AG20443 (cell line): Measurements from ENCODE around the gene ARPP21.

Experiments used
- DNase-seq: peaks from one replicate; pipeline ENCODE4 v3.0.0; 2012; ENCODE audit warnings: low spot score, mixed read lengths

Gene ARPP21

DNA sequence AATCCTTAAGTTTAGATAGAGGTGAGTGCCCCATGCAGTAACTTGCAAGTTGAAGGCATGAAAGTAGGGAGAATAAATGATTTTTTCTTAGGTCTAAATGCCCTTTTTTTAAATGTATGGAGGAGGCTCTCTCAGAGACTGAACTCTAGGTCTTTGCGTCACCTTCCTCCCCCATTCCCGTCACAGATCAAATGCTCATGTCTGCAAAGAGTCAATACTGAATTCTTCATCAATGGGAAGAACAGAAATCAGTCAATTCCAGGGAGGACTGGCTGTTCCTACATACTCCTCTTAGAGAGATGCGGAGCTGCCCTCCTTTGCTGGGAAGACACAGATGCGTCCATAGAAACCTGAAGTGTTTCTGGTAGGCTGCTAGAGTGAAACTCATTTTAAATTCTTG, 98.2 kb downstream of the ARPP21 start:
- DNase-seq = no peak

DNA sequence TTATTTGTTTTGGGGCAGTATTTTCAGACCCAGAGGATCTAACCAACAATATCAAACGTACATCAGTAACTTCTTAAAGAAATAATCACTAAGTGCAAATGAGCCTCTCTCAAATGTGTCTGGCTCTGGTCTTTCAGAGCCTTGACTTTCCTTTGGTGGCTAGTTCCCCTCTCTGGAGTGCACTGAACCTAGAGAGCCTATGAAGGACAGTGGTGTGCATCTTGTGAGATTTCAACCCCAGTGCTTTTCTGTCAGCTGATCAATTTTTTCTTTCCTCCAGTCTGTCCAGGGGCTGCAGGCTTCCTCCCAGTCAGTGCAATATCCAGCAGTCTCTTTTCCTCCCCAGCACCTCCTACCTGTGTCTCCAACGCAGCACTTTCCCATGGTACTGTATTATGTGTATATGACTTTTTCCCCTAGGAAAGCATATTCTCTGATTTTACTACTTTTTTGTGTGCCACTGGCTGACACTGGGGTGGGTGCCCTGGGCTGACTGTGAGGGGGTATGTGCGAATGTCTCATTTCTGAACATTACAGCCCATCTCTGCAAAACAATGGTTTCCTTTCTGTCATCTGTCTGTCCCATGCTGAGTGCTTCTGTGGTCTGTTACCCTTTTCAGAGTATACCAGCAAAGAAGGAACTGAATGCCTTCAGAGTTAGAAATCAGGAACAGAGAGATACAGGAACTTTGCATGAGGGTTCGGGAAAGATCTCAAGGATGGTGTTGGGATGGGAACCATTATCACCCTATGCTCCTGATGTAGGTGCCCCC, 98.8 kb downstream of the ARPP21 start:
- no peak for DNase-seq

DNA sequence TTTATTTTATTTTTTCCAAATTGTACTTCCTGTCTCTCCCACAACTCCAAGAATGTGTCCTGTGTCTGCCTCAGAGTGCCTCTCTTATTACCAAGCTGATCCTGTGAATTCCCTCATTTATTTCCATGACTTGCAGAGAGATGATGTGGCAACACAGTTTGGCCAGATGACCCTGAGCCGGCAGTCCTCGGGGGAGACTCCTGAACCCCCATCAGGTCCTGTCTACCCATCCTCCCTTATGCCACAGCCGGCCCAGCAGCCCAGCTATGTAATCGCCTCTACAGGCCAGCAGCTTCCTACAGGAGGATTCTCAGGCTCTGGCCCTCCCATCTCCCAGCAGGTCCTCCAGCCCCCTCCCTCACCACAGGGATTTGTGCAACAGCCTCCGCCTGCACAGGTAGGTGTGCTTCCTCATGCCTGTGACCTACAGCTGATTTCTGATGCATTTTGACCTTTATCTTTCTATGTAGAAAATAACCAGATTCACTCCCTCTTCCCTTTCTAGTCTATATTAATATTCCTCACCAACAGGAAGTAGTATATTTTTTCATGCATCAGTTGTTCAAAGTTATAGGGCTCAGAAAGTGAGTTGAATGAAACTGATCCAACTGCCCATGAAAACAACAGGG, 100.0 kb downstream of the ARPP21 start:
- DNase-seq = no peak

DNA sequence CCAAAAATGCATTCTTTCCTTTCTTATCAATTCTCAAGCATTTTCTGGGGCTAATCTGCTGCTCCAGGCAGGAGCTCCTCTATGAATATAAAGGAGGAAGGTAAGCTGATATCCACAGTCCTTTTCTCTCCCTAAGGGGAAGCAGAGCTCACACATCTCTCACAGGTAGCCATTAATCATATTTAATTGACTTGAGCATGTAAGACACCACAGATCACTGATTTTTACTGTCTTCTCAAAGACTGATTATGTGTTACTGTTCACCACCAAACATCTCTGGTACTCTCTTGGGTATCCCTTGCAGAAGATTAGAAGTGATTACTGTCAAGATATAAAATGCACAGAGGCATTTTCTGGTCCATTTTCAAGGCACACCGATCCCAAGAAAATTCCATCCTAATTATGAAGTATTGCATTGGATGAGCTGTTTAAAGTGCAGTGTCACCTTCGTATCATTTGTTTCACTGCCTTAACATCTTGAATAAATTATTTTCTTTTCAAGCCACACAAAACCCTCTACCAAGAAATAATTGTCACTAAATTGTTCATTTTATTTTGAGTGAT, 100.7 kb downstream of the ARPP21 start:
- no peak for DNase-seq

DNA sequence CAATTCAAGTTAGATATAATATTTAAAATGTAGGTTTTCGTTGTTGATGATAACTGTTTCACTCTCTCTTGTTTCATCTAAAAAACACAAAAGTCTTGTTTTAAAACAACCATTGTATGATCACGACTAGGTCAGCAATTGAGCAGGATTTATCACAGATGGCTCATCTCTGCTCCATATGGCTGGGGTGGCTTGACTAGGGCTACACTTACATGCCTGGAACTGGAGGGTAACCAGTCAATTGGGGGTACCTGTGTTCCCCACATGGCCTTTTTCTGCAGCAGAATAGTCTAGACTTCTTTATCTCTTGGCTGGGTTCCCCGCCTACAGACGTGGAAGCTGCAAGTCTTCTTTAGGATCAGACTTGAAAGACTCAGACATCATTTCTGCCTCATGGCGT, 103.9 kb downstream of the ARPP21 start:
- no peak for DNase-seq

DNA sequence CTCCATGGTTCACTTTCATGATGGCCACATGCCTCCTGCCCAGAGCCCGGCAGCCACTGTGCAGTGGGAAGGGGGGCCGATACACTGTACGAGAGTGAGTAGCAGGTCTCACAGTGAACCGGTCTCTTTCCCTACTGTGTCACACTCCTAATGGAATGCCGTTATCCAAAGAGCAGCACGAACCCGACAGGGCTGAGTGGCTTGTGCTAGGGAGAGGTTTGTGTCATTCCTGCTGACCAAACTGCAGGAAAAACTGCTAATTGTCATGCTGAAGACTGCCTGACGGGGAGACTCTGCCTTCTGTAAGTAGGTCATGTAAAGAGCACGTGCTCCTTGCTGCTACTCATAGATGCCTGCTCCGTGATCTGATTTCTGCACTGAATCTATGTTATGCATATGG, 105.1 kb downstream of the ARPP21 start:
- DNase-seq = no peak

DNA sequence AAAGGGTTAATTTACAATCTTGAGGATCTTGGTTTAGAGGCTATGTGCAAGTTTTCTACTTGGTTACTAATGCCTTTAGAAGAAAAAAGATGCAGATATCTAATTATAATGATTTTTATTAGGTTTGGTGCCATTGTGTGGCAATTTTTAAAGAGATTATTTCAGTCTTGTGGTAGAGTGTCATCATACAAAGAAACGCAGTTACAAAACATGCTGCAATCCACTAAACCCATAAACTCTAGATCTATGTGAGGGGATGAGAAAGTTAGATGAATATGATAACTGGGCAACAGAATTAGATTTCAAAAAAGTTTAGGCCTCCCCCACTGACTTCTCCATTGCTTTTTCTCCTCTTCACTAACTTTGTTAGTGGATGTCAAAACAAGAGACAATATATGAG, 106.0 kb downstream of the ARPP21 start:
- no peak for DNase-seq

DNA sequence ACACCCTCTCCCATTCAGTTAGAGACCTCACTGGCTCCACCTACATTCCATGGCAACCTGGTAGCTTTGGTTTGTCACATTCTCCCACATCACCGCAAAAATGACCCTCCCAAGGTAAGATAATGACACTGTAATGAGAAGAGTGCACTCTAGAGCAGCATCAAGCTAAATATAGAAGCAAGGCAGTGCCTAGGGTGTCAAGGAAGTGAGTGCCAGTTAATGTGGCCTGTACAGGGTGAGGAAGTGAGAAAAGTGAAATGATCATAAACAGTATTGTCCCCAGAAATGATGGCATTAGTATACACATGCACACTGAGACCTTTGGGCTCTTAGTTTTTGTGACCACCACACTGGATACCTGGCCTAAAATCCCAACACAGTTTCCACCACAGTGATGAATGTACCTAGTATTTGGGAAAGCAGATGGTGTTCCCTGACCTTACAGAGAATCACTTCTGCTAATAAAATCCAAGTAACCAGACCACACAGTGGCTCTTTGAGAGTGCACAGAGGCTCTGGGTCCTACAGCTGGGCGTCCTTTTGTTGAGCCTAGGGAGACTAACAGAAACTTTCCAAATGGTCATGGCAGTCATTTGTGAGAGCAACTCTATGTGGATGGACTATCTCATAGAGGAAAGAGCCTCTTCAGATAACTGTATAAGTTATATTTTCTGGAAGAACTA, 106.6 kb downstream of the ARPP21 start:
- DNase-seq = no peak

DNA sequence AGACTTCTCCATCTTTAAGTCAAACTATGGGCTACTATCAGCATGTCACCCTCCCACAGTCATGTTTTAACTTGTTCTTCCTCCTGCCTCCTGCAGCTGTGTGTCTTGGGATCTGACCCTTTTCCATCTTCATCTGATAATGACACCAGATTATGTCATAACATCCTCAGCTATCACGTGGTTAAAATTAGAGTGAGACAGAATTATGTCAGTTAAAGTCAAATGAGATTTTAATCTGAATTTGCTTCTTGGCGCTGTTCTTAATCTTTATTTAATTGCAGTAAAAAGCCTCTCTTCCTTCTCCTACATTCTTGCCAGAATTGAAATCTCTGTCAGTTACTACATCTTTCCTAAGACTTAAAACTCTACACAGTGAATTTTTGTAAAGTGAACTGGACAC, 107.2 kb downstream of the ARPP21 start:
- DNase-seq = no peak

DNA sequence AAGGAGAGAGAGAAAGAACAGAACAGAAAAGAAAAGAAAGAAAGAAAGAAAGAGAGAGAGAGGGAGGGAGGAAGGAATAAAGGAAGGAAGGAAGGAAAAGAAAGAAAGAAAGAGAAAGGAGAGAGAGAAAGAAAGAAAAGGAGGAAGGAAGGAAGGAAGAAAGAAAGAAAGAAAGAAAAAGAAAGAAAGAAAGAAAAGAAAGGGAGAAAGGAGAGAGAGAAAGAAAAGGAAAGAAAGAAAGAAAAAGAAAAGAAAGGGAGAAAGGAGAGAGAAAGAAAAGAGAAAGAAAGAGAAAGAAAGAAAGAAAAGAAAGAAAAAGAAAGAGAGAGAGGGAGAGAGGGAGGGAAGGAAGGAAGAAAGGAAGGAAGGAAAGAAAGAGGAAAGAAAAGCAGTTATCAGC, 108.8 kb downstream of the ARPP21 start:
- no peak for DNase-seq

DNA sequence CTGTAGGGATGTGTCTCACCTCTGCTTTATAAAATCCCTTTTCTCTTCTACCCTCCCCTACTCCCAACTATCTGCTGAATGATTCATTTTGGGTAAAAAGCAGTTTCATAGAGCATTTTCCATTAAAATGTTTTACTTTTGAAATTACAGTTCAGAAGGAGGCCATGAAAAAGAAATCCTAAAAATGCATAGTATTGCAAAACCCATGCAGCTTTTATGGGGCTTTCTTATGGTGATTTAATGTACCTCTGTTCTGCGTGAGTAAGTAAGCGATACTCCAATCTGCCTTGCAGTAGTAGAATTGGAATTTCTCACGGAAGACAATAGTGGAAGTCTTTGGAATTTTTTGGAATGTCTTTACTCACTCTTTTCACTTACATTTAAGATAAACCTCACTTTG, 111.9 kb downstream of the ARPP21 start:
- DNase-seq = no peak

DNA sequence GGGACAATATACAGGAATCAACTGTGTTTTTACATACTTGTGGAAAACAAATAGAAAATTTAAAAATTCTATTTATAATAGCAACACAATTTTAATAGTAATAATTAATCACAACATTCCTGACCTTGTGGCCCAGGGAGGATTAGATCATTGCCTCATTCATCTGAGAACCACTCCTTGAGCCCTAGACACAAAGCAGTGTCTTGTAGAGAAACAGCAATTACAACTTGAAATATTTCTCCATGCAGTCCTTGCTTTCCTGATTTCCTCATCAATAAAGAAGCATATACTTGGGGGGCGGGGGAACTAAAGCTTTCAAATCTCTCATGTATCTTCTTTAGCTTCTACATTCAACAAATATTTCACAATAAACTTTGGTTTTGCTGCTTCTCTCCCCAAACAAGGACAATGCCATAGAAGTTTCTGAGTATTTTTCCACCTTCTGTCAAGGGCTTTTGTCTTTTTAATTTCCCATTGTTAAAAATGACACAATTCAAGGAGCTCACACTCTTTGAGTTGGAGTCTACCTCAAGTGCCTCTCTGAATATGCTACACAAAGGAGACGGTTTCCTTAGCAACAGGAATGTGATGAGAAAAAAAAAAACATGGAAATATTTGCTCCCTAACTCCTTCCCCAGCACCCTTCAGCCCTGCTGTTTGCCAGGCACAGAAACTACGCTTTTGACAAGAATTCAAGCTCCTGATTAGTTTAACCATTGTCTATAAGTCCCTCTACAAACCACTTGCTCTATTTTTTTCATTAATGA, 118.8 kb downstream of the ARPP21 start:
- no peak for DNase-seq

DNA sequence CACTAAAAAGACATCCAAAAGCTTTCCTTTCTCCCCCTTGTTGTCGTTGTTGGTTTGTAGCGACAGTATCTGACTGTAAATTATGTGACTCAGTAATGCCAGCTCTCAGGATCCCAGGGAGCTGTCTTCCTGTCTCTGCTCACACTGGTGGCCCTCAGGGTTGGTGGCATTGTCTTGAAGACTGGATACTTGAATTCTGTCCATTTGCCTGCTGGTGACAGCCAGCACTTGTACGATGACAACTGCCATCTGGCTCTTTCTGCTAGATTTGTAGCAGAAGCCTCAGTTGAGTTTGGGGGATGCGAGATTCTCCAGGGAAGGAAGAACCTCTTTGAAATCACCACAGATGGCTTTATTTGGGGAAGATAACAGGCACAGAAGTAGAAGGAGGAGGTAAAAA, 120.8 kb downstream of the ARPP21 start:
- DNase-seq = no peak

DNA sequence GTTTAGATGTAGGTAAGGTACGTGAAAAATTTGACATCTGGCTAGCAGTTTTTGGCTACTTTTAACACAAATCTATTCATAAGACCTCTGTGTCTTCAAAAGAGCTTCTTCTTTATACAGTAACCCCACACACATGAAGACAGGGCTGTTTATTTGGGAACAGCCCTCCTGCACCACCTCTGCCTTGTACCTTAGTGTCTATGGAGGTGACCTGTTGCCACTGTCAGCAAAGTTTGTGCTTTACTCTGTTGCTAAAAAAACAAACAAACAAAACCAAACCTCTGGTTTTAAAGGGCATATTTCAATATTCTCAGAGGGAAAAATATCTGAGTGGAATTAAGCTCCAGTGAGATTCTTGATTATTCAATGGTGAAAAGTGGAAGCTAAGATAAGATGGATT, 122.0 kb downstream of the ARPP21 start:
- no peak for DNase-seq

DNA sequence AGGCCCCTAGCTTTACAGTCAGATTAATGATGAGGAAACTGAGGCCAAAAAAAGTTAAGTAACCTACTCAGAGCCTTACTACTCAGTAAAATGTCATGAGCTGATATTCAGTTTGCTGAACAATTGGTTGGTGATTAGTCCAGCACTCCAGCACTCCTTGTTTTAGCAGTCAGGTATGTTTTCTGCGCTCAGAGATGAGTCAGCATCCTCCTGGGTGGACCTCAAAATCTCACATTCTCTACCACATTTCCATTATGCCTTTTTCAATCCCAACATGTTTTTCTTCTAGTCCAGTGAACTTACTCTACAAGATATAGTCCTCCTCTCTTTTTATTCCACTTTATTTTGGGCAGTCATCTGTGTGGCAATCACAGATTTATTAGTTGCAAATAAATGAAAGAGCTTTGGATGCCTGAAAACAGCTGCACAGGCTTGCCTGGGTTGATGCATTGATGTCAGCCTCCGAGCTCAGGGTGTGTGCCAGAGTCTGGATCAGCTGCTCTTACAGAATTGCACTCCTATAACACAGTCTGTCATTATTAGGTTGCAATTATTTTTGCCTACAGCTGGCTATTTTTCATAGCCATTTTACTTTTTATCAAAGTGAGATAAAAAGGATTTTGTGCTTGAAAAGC, 133.2 kb downstream of the ARPP21 start:
- DNase-seq = no peak

DNA sequence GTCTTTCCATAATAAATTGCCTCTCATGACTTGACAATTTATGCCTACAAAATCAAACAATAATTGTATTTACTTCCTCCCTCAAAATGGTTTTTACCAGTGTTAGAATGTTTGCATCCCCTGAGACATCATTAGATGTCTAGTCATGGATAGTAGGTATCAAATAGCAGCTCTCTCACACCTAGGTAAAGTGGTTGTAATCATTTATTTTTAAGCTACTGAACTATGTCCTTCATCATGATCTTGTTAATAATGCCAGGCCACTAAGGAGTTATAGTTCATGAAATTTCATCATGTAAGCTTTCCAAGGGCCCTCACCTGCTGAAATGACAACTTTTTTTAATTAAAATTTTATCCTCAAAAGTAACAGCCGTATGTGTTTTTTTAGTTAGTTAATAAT, 134.1 kb downstream of the ARPP21 start:
- DNase-seq = no peak

DNA sequence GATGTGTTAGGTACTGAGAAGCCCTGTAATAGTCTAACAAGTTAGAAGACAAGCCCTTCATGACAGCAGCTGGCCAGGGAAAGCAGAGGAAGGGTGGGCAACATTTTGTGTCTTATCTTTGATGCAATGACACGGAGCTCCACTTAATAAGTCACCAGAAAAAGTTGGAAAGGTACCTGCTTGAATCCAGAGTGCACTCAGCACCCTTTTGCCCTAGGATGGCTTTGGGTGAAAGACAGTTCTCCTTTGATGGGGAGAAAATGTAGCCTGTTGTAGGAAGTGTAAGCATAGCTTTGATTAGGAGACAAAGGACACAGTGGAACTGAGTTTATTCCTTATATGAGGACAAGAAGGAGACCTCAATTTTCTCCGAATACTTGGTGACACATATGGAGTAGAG, 137.0 kb downstream of the ARPP21 start:
- DNase-seq = no peak

DNA sequence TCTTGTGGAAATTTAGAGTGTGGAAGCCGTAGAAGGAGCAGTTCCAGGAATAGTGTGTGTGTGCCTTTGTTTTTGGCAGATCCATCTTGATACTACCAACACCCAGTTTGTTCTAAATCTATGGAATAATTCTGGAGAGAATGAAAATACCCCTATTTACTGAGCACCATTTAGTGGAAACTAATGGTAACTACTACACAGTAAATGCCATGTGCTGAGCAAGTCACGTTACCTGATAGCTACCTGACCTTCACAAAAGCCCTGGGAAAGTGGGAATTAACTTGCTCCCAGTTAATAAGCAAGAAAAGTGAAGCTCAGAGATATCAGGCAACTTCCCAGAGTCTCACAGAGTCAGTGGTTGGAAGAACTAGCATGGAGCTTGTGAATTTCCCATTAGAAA, 137.7 kb downstream of the ARPP21 start:
- DNase-seq = no peak

DNA sequence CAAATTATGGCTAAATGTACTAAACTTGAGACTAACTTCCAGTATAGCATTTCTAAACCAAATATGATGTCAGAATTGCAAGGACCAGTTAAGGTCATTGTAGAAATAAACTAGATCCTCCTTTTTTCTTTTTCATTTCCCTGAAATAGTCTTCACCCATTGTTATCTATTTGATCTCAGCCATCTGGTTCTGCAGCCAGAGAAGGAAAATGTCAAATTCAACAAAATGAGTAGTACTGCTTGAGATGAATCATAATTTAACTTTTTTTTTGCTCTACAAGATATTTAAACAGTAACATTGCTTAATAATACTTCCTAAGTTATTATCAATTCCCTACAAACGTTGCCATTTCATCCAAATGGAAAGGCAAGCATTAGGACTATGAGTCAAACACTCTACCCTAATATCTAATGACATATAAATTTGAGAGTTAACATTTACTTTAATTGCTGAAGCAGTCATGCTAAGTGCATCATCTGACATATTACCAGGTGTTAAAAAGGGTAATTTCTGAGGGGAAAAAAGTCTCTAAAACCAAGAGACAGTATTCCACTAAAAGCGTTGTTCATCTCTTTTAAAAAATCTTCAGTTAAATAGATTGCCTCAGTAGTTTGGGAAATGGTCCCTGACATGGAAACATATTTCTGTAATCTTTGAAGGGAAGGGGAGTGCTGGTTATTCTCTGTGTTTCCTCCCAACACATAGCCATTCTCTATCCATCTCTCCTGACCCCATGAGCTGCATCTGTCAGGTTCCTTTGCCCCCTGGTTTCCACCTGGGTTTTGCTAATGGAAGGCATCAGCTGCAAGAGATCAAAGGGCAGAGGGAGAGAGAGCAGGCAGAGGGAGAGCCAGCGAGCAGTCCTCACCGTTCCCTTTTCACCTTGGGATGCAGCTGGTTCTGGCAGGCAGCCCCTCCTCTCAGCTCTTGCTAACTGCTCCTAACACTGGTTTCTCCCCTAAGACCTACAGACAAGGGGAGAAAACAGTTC, 138.5 kb downstream of the ARPP21 start:
- DNase-seq = no peak

DNA sequence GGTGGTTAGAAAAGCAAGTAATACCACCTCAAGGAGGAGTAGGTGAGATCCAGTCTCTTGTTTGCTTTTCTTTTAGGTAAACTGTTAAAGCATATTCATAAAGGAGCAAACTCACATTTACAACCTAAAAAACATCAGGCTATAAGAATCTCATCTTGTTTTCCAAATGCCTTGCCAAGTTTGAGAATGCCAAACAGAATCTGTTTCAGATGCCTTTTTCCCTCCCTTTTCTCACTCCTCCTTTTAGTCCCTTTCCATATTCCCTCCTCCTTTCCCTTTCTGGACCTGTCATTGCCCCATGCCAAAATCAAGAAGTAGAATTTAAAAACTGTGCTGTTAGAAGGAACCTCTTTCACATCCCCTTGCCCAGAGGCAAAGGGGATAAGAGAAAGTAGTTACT, 140.3 kb downstream of the ARPP21 start:
- no peak for DNase-seq

DNA sequence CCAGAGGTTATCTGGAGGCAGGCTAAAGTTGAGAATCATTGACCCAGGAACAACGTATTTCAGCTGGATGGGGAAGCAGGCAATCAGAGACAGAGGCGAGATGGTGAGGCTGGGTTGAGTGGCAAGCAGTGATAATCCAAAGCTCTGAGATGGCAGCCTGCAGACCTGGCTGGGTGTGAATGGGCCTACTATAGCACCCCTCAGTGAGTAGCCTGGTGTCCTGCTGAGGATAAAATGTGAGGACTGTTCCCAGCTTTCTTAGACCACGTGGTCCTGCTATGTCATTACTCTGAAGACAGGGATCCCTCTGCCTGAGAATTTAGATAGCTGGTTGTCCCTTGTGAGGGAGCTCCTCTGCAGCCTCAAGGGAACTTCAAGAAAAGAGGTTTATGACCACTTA, 141.5 kb downstream of the ARPP21 start:
- no peak for DNase-seq
